Inferior parietal cortex (tissue), 1 donor: ENCODE results near the gene PYGL.
"Not testable (repeated sequence)": the region's sequence is repeated elsewhere in the genome, so short reads cannot be mapped to it uniquely, and the experiment has no call there.

Experiments
- DNase-seq: peaks from one replicate; pipeline ENCODE4 v3.0.0-alpha.2; 2016; ENCODE audit errors: extremely low spot score

PYGL gene

DNA sequence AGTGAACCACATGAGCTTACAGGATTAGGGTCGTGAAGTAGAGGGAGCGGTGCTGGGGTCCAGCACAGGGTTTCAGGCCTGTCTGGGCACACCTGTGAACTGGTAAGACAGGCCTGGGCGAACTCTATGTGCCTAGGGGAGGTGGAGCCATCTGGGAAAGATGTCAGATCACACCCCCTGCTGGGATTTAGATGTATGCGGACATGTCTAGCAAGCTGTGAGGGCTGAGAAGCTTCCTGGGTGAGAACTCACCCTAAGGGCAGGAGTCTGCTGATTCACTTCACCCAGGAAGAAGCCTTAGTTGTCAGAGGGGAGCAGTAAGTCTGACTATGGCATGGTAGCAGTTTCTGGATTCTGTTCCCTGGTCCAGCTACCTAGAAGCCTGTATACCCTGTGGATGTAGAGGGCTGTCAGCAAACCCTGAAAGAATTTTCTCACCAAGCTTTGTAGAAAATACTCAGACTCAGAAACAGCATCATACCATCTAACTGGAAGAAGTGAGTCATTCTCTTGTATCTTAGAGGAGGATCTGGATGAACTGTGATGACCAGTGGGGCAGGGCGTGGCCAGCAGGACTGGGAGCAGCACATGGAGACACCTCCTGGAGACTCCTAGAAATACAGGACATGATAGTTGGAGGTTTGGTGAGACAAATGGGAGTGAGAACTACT, 11.2 kb upstream of the PYGL start:
- DNase-seq = peak; percentile 49

DNA sequence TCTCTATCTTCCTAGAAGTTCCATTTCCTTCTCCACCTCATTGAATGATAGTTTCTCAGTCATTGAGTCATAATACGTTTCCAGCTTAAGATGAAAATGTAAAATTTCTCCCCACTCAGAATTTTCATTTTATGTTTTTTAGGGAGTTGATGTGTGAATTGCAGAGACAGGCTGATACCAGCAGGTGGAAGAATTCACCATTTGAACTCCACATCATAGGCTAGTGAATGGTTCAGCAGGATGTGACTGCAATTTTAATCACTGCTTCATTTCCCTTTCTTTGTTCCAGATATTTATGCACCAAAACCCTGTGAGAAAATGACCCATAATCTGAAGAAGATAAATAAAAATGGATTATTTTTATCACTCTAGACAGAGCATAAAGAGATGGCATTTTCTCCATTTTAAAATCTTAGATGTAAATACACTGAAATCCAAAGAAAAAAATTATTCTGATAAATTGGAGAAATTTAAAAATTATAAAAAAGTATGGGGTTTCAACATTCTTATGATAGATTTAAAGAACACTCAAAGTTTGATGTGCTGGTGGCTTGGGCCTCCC, 10.6 kb upstream of the PYGL start:
- DNase-seq = peak; percentile 75

- DNase-seq = no peak
These were observed 9.2 kb upstream of the PYGL start for GRCh38 chr14:50953502-50953901.

GRCh38 chr14:50951032-50951431, 6.7 kb upstream of the PYGL start:
- no peak for DNase-seq

- no peak for DNase-seq
These were observed 3.9 kb upstream of the PYGL start for GRCh38 chr14:50948205-50948604.

GRCh38 chr14:50947446-50947845, 3.2 kb upstream of the PYGL start:
- DNase-seq = no peak

GRCh38 chr14:50946234-50946935, 2.1 kb upstream of the PYGL start:
- DNase-seq = no peak

GRCh38 chr14:50944647-50945413, 547 bp upstream of the PYGL start:
- no peak for DNase-seq

- no peak for DNase-seq
These were observed 881 bp downstream of the PYGL start for GRCh38 chr14:50943261-50943942.

GRCh38 chr14:50941638-50942037, 2.6 kb downstream of the PYGL start:
- not testable (repeated sequence) for DNase-seq

DNA sequence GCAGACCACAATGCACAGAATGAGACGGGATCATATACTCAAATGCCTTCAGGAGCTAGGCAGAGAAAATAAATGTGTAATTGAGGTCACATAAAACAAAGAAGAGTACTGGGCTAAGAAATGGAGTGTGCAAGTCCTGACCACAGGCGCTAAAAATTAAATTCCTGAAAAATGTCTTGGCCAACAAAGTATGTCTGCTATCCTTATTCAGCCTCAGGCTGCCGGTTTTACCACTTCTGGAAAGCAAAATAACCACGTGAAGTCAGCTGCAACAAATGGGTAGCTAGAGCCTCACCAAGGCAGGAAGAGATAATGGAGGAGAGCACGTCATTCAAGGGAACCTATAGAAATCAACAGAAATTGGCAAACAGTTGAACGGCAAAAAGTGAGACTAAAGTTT, 3.1 kb downstream of the PYGL start:
- no peak for DNase-seq

- no peak for DNase-seq
These were observed 6.5 kb downstream of the PYGL start for GRCh38 chr14:50937800-50938199.

GRCh38 chr14:50937325-50937724, 7.0 kb downstream of the PYGL start:
- DNase-seq = no peak

DNA sequence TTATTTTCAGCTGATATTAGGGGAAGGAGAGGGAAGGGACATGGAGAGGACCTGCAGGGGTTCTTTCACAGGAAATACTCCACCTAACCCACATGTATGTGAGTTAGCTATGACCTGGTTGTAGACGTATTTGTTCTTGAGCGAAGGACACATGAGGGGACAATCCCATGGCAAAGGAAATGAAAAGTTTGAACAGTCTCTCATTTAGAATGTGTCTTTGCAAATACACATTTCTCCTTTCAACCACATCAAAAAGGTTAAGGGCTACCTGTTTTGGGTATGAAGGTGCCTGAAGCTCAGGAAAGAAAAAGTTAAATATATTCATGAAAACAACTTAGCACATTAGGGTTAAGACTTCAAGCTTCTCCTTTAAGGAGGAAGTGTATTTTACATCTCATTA, 7.4 kb downstream of the PYGL start:
- DNase-seq = no peak

GRCh38 chr14:50936016-50936340, 8.3 kb downstream of the PYGL start:
- no peak for DNase-seq

GRCh38 chr14:50935126-50936015, 8.9 kb downstream of the PYGL start:
- no peak for DNase-seq

GRCh38 chr14:50932592-50933495, 11.4 kb downstream of the PYGL start:
- no peak for DNase-seq

DNA sequence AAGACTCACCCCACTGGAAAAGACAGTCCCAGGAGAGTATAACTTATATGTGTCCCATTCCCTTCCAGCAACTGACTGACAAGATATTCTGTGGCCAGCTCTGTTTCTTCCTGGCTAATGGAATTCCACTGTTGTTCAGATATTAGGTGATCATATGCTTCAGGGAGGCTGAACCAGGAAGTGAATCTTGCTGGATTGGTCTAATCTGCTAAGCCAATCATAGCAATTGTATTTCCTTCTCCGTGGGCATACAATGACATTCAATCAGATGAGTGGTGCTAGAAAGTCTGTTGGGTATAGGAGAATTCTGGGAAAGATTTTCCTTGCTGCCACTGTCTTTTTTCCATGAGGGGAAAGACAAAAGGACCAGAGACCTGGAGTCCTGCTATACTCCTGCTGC, 12.1 kb downstream of the PYGL start:
- DNase-seq = no peak

- DNase-seq = no peak
These were observed 12.7 kb downstream of the PYGL start for GRCh38 chr14:50931559-50931958.

GRCh38 chr14:50929506-50929905, 14.8 kb downstream of the PYGL start:
- DNase-seq = no peak
